CD4-positive, CD25-positive, alpha-beta regulatory T cell (primary cell): ENCODE results near the gene RBSN. TPM values are rescaled to one million over a fixed set of nuclear protein-coding genes. Genes with fewer than 3 reads are reported as not detected.

Experiments used
- ATAC-seq, 2 donors: fragments of 150-1000 bp; cut with Tn5 transposase; one replicate each; pipeline ENCODE4 v1.10.0; 2021; ENCODE audit warnings: low read depth in 2 of 2, moderate number of reproducible peaks in 2 of 2, moderate library complexity in 1 of 2
- DNase-seq, 3 donors: peaks; one replicate each; pipeline versions ENCODE4 v3.0.0 to v3.0.0-alpha.2; 2012 to 2022; ENCODE audit warnings: mixed read lengths in 1 of 3
- H3K27ac ChIP-seq: one replicate; pipeline ENCODE4 v1.7.0; 2013; ENCODE audit warnings: mild to moderate bottlenecking, low read length; ENCODE audit not compliant: insufficient read depth, poor library complexity, severe bottlenecking
- H3K27me3 ChIP-seq: one replicate; pipeline ENCODE4 v1.7.0; 2013; ENCODE audit warnings: low read length; ENCODE audit not compliant: control insufficient read depth, insufficient read depth
- H3K36me3 ChIP-seq: one replicate; pipeline ENCODE4 v1.7.0; 2013; ENCODE audit warnings: mild to moderate bottlenecking, low read length, moderate library complexity; ENCODE audit not compliant: control insufficient read depth, insufficient read depth
- H3K4me1 ChIP-seq: 2 replicates; pipeline ENCODE4 v1.7.0; 2013; ENCODE audit warnings: mild to moderate bottlenecking, low read length; ENCODE audit not compliant: insufficient read depth, control insufficient read depth, poor library complexity, severe bottlenecking
- H3K4me3 ChIP-seq: one replicate; pipeline ENCODE4 v1.7.0; 2013; ENCODE audit warnings: low read depth, mild to moderate bottlenecking, low read length, moderate library complexity
- H3K9me3 ChIP-seq, 2 experiments: 1 replicate in 1 of 2; 2 replicates in 1 of 2; pipeline ENCODE4 v1.7.0; 2013; ENCODE audit warnings: low read length in 2 of 2, mild to moderate bottlenecking in 1 of 2, moderate library complexity in 1 of 2; ENCODE audit not compliant: control insufficient read depth in 2 of 2
- H3K27ac Mint-ChIP-seq, 3 donors: one replicate each; pipeline ENCODE4 v1.8.0; 2020 to 2022; ENCODE audit warnings: mild to moderate bottlenecking in 3 of 3, mixed read lengths in 3 of 3, moderate library complexity in 2 of 3
- H3K27me3 Mint-ChIP-seq: one replicate; pipeline ENCODE4 v1.8.0; 2022; ENCODE audit warnings: mild to moderate bottlenecking, mixed read lengths
- H3K36me3 Mint-ChIP-seq: one replicate; pipeline ENCODE4 v1.8.0; 2020; ENCODE audit warnings: mixed read lengths
- H3K4me1 Mint-ChIP-seq, 4 donors: one replicate each; pipeline ENCODE4 v1.8.0; 2020 to 2022; ENCODE audit warnings: mixed read lengths in 4 of 4, mild to moderate bottlenecking in 1 of 4
- H3K4me3 Mint-ChIP-seq, 4 donors: one replicate each; pipeline ENCODE4 v1.8.0; 2020 to 2022; ENCODE audit warnings: mild to moderate bottlenecking in 4 of 4, mixed read lengths in 4 of 4, moderate library complexity in 3 of 4
- H3K9me3 Mint-ChIP-seq, 7 donors: one replicate each; pipeline ENCODE4 v1.8.0; 2020 to 2022; ENCODE audit warnings: mixed read lengths in 7 of 7, mild to moderate bottlenecking in 3 of 7, moderate library complexity in 2 of 7
- polyA plus RNA-seq, 4 donors: library from polyadenylated mRNA; unstranded; fragments of 300-500 nt; fragmentation: Illumina TruSeq; gene quantifications; one replicate each; pipeline ENCODE4 v1.2.3, GENCODE V29; 2021
- total RNA-seq: library from RNA; stranded (reverse); gene quantifications from one replicate; pipeline ENCODE4 v1.2.3, GENCODE V29; 2022

RBSN gene
- total and polyA plus RNA-seq, 5 donors from 2014 or later = 16.9 to 41.0 (median 22.2) TPM

- Histone ChIP-seq H3K9me3 (no peaks in the 10 kb centered on the region), H3K27ac (no peak overlapping the region), H3K4me3 (no peak overlapping the region), H3K27me3 (no peaks in the 10 kb centered on the region), H3K4me1 (peaks cover 11% of the 10 kb centered on the region), H3K36me3 (peaks cover 56% of the 10 kb centered on the region)
- H3K4me1 Mint-ChIP-seq = peaks cover 23 to 37% (median 31%) of the 10 kb centered on the region in 4 donors
- H3K36me3 Mint-ChIP-seq = peaks cover 17% of the 10 kb centered on the region
- no peak overlapping the region for H3K27ac Mint-ChIP-seq
- peaks cover 0 to 2% (median 0%) of the 10 kb centered on the region in 7 donors for H3K9me3 Mint-ChIP-seq
- no peaks in the 10 kb centered on the region for H3K27me3 Mint-ChIP-seq
- ATAC-seq (no peak), DNase-seq (no peak)
- no peak overlapping the region for H3K4me3 Mint-ChIP-seq
Observed at GRCh38 chr3:15053541-15053940, 45.4 kb downstream of the RBSN start.

GRCh38 chr3:15052335-15053242 is 46.4 kb downstream of the RBSN start:
- H3K36me3 Mint-ChIP-seq = peaks cover 14% of the 10 kb centered on the region
- no peaks in the 10 kb centered on the region for H3K27me3 Mint-ChIP-seq
- no peak for DNase-seq
- Histone ChIP-seq H3K27me3 (no peaks in the 10 kb centered on the region), H3K9me3 (no peaks in the 10 kb centered on the region), H3K4me1 (peaks cover 11% of the 10 kb centered on the region), H3K4me3 (no peak overlapping the region), H3K36me3 (peaks cover 60% of the 10 kb centered on the region), H3K27ac (no peak overlapping the region)
- H3K4me1 Mint-ChIP-seq = peaks cover 25 to 37% (median 31%) of the 10 kb centered on the region in 4 donors
- H3K4me3 Mint-ChIP-seq = peak overlapping the region in 1 of 4 donors; percentile 51
- peak overlapping the region; percentile 49 to 79 (median 67) for H3K27ac Mint-ChIP-seq
- ATAC-seq = no peak
- peaks cover 0 to 2% (median 0%) of the 10 kb centered on the region in 7 donors for H3K9me3 Mint-ChIP-seq

- H3K27ac Mint-ChIP-seq = peak overlapping the region in 2 of 3 donors; percentile 71 to 73
- H3K27me3 Mint-ChIP-seq = no peaks in the 10 kb centered on the region
- peaks cover 0 to 2% (median 0%) of the 10 kb centered on the region in 7 donors for H3K9me3 Mint-ChIP-seq
- peaks cover 17% of the 10 kb centered on the region for H3K36me3 Mint-ChIP-seq
- Histone ChIP-seq H3K27me3 (no peaks in the 10 kb centered on the region), H3K36me3 (peaks cover 60% of the 10 kb centered on the region), H3K27ac (no peak overlapping the region), H3K9me3 (no peaks in the 10 kb centered on the region), H3K4me3 (no peak overlapping the region), H3K4me1 (peaks cover 11% of the 10 kb centered on the region)
- peaks cover 21 to 32% (median 29%) of the 10 kb centered on the region in 4 donors for H3K4me1 Mint-ChIP-seq
- ATAC-seq = peak; percentile 59 to 62
- no peak overlapping the region for H3K4me3 Mint-ChIP-seq
- DNase-seq = peak in 2 of 3 donors; percentile 32 to 56
Observed at GRCh38 chr3:15051531-15051930, 47.4 kb downstream of the RBSN start.

GRCh38 chr3:15050405-15051092 is 48.4 kb downstream of the RBSN start:
- Mint-ChIP-seq H3K4me1 (peaks cover 21 to 32% (median 28%) of the 10 kb centered on the region in 4 donors), H3K4me3 (no peak overlapping the region), H3K27me3 (no peaks in the 10 kb centered on the region), H3K9me3 (peaks cover 0 to 2% (median 0%) of the 10 kb centered on the region in 7 donors), H3K27ac (peak overlapping the region in 2 of 3 donors; percentile 62 to 73), H3K36me3 (peaks cover 26% of the 10 kb centered on the region)
- no peak overlapping the region for H3K4me3 ChIP-seq
- DNase-seq (no peak), ATAC-seq (peak in 1 of 2 donors; percentile 23)
- H3K27ac ChIP-seq = no peak overlapping the region
- peaks cover 10% of the 10 kb centered on the region for H3K4me1 ChIP-seq
- H3K27me3 ChIP-seq = no peaks in the 10 kb centered on the region
- H3K36me3 ChIP-seq = peaks cover 67% of the 10 kb centered on the region
- no peaks in the 10 kb centered on the region for H3K9me3 ChIP-seq

- peaks cover 2% of the 10 kb centered on the region for H3K4me1 ChIP-seq
- H3K4me3 ChIP-seq = no peak overlapping the region
- peaks cover 11 to 29% (median 22%) of the 10 kb centered on the region in 4 donors for H3K4me1 Mint-ChIP-seq
- peak overlapping the region in 1 of 3 donors; percentile 73 for H3K27ac Mint-ChIP-seq
- no peaks in the 10 kb centered on the region for H3K27me3 ChIP-seq
- peaks cover 20% of the 10 kb centered on the region for H3K36me3 Mint-ChIP-seq
- DNase-seq (no peak), ATAC-seq (no peak)
- no peak overlapping the region for H3K4me3 Mint-ChIP-seq
- no peaks in the 10 kb centered on the region for H3K9me3 Mint-ChIP-seq
- no peaks in the 10 kb centered on the region for H3K9me3 ChIP-seq
- H3K27ac ChIP-seq = no peak overlapping the region
- no peaks in the 10 kb centered on the region for H3K27me3 Mint-ChIP-seq
- H3K36me3 ChIP-seq = peaks cover 77% of the 10 kb centered on the region
Observed at GRCh38 chr3:15049584-15049983, 49.4 kb downstream of the RBSN start.

- Histone ChIP-seq H3K27ac (no peak overlapping the region), H3K27me3 (no peaks in the 10 kb centered on the region), H3K4me1 (peaks cover 8% of the 10 kb centered on the region), H3K9me3 (no peaks in the 10 kb centered on the region), H3K36me3 (peaks cover 96% of the 10 kb centered on the region), H3K4me3 (no peak overlapping the region)
- Mint-ChIP-seq H3K4me1 (peaks cover 4 to 25% (median 19%) of the 10 kb centered on the region in 4 donors), H3K27ac (peak overlapping the region in 2 of 3 donors; percentile 1 to 12), H3K9me3 (no peaks in the 10 kb centered on the region), H3K27me3 (no peaks in the 10 kb centered on the region), H3K36me3 (peaks cover 29% of the 10 kb centered on the region), H3K4me3 (peak overlapping the region in 1 of 4 donors; percentile 32)
- DNase-seq (no peak), ATAC-seq (no peak)
Observed at GRCh38 chr3:15045667-15046066, 53.3 kb downstream of the RBSN start.

GRCh38 chr3:15044326-15044725 is 54.6 kb downstream of the RBSN start:
- peak overlapping the region in 1 of 4 donors; percentile 11 for H3K4me3 Mint-ChIP-seq
- H3K9me3 Mint-ChIP-seq = no peaks in the 10 kb centered on the region
- H3K36me3 Mint-ChIP-seq = peaks cover 32% of the 10 kb centered on the region

More at GRCh38 chr3:15044326-15044725, 54.6 kb downstream of the RBSN start:
- Mint-ChIP-seq H3K27ac (peak overlapping the region; percentile 27 to 75 (median 38)), H3K27me3 (no peaks in the 10 kb centered on the region), H3K4me1 (peaks cover 4 to 21% (median 14%) of the 10 kb centered on the region in 4 donors)
- no peak for DNase-seq
- Histone ChIP-seq H3K9me3 (no peaks in the 10 kb centered on the region), H3K36me3 (peaks cover 97% of the 10 kb centered on the region), H3K4me1 (peaks cover 8% of the 10 kb centered on the region), H3K4me3 (no peak overlapping the region), H3K27ac (no peak overlapping the region), H3K27me3 (no peaks in the 10 kb centered on the region)
- no peak for ATAC-seq
